Measurements from ENCODE around the gene ANP32E.

- TF ChIP-seq POLR2A (IDR thresholded peaks at IDR 0.05; ENCODE audit: low read depth, low read length) (no peak), BHLHE40 (IDR thresholded peaks at IDR 0.05; ENCODE audit: low read depth, low read length) (no peak), ELK1 (IDR thresholded peaks at IDR 0.05; ENCODE audit: borderline replicate concordance, low read depth, low read length) (no peak), CTCF (conservative IDR thresholded peaks at IDR 0.05; ENCODE audit: low read depth, low read length) (no peak), USF2 (IDR thresholded peaks at IDR 0.05; ENCODE audit: low read depth, low read length) (no peak), CHD1 (IDR thresholded peaks at IDR 0.05; ENCODE audit: low read depth, low read length) (no peak), CEBPB (IDR thresholded peaks at IDR 0.05; ENCODE audit: low read depth, low read length) (no peak), MAFK (IDR thresholded peaks at IDR 0.05; ENCODE audit: low read depth, low read length) (no peak), SMC3 (IDR thresholded peaks at IDR 0.05; ENCODE audit: low read depth, low read length) (no peak), RAD21 (IDR thresholded peaks at IDR 0.05; ENCODE audit: low read length) (no peak), RCOR1 (IDR thresholded peaks at IDR 0.05; ENCODE audit: insufficient replicate concordance, low read length) (no peak), RFX5 (IDR thresholded peaks at IDR 0.05; ENCODE audit: low read depth, low read length) (no peak), MAZ (IDR thresholded peaks at IDR 0.05; ENCODE audit: borderline replicate concordance, low read depth, low read length) (no peak)
Measured at GRCh38 chr1:150196417-150196816, 39.5 kb downstream of the ANP32E start.

Data from IMR-90 (cell line).